ENCODE measurements around the gene GJA3.
"Not testable (repeated sequence)": the region's sequence is repeated elsewhere in the genome, so short reads cannot be mapped to it uniquely, and the experiment has no call there.

Gene GJA3

GRCh38 chr13:20182231-20182846 is 21.5 kb upstream of the GJA3 start:
- DNase-seq (ENCODE audit: low read depth in 3 of 3) = peak in 2 of 3 experiments; percentile 32 to 35

- no peak for DNase-seq (ENCODE audit: low read depth in 3 of 3)
Measured at GRCh38 chr13:20181188-20181587, 20.3 kb upstream of the GJA3 start.

- no peak for DNase-seq (ENCODE audit: low read depth in 3 of 3)
Measured at GRCh38 chr13:20178156-20178555, 17.3 kb upstream of the GJA3 start.

GRCh38 chr13:20177049-20177831 is 16.4 kb upstream of the GJA3 start:
- no peak for DNase-seq (ENCODE audit: low read depth in 3 of 3)

GRCh38 chr13:20175907-20176652 is 15.2 kb upstream of the GJA3 start:
- no peak for DNase-seq (ENCODE audit: low read depth in 3 of 3)

- DNase-seq (ENCODE audit: low read depth in 3 of 3) = no peak
Measured at GRCh38 chr13:20175406-20175794, 14.5 kb upstream of the GJA3 start.

GRCh38 chr13:20174656-20175405 is 14.0 kb upstream of the GJA3 start:
- DNase-seq (ENCODE audit: low read depth in 3 of 3) = peak; percentile 61 to 78 (median 64)

- DNase-seq (ENCODE audit: low read depth in 3 of 3) = no peak
Measured at GRCh38 chr13:20173116-20173746, 12.4 kb upstream of the GJA3 start.

- DNase-seq (ENCODE audit: low read depth in 3 of 3) = no peak
Measured at GRCh38 chr13:20171364-20171763, 10.5 kb upstream of the GJA3 start.

- no peak for DNase-seq (ENCODE audit: low read depth in 3 of 3)
Measured at GRCh38 chr13:20170921-20171320, 10.1 kb upstream of the GJA3 start.

- DNase-seq (ENCODE audit: low read depth in 3 of 3) = no peak
Measured at GRCh38 chr13:20168396-20168795, 7.5 kb upstream of the GJA3 start.

- DNase-seq (ENCODE audit: low read depth in 3 of 3) = no peak
Measured at GRCh38 chr13:20165417-20166257, 4.8 kb upstream of the GJA3 start.

GRCh38 chr13:20161951-20162300 is 1.1 kb upstream of the GJA3 start:
- DNase-seq (ENCODE audit: low read depth in 3 of 3) = no peak

GRCh38 chr13:20161275-20161950 is 561 bp upstream of the GJA3 start:
- peak in 2 of 3 experiments; percentile 22 to 42 for DNase-seq (ENCODE audit: low read depth in 3 of 3)

- DNase-seq (ENCODE audit: low read depth in 3 of 3) = no peak
Measured at GRCh38 chr13:20159646-20160305, 1.1 kb downstream of the GJA3 start.

- DNase-seq (ENCODE audit: low read depth in 3 of 3) = no peak
Measured at GRCh38 chr13:20157151-20157796, 3.6 kb downstream of the GJA3 start.

- no peak for DNase-seq (ENCODE audit: low read depth in 3 of 3)
Measured at GRCh38 chr13:20156702-20157101, 4.2 kb downstream of the GJA3 start.

- DNase-seq (ENCODE audit: low read depth in 3 of 3) = not testable (repeated sequence)
Measured at GRCh38 chr13:20153290-20153689, 7.6 kb downstream of the GJA3 start.

GRCh38 chr13:20151612-20152011 is 9.2 kb downstream of the GJA3 start:
- no peak for DNase-seq (ENCODE audit: low read depth in 3 of 3)

Data from stimulated activated CD4-positive, alpha-beta T cell treated with anti-CD3 and anti-CD28 coated beads, TNF-alpha, amount 100 ng/mL, for 24 hours (primary cell).